ENCODE results near the gene PROSER2.

The PROSER2 gene

GRCh38 chr10:11919271-11919670, 96.1 kb downstream of the PROSER2 start:
- Histone ChIP-seq H3K27me3 (ENCODE audit: insufficient read depth, poor library complexity, severe bottlenecking) (no peaks in the 10 kb centered on the region), H3K27ac (ENCODE audit: poor library complexity, severe bottlenecking) (peak overlapping the region; percentile 3), H3K4me3 (ENCODE audit: severe bottlenecking) (no peak overlapping the region), H3K4me1 (ENCODE audit: insufficient read depth, poor library complexity, severe bottlenecking) (no peaks in the 10 kb centered on the region), H3K36me3 (ENCODE audit: low read depth) (peaks cover 43% of the 10 kb centered on the region), H3K9me3 (ENCODE audit: severe bottlenecking) (no peaks in the 10 kb centered on the region)
- ATAC-seq (ENCODE audit: low read depth) = no peak
- no peak for TF ChIP-seq CTCF (IDR thresholded peaks at IDR 0.05; ENCODE audit: poor library complexity, severe bottlenecking)
- DNase-seq (ENCODE audit: low spot score) = no peak

All from RWPE2 (cell line).